Transverse colon (tissue), 3 donors: ENCODE results near the gene C5orf24.

Experiments
- POLR2A ChIP-seq: fragments of 450-650 bp; IDR thresholded peaks from one replicate; pipeline ENCODE4 v1.6.1; 2016; ENCODE audit warnings: antibody characterized with exemption, mild to moderate bottlenecking, moderate library complexity
- POLR2AphosphoS5 ChIP-seq, 3 donors: sonication (generic); formaldehyde crosslinking; IDR thresholded peaks; one replicate each; pipeline ENCODE4 v1.6.1; 2016; ENCODE audit warnings: antibody characterized with exemption in 3 of 3

DNA sequence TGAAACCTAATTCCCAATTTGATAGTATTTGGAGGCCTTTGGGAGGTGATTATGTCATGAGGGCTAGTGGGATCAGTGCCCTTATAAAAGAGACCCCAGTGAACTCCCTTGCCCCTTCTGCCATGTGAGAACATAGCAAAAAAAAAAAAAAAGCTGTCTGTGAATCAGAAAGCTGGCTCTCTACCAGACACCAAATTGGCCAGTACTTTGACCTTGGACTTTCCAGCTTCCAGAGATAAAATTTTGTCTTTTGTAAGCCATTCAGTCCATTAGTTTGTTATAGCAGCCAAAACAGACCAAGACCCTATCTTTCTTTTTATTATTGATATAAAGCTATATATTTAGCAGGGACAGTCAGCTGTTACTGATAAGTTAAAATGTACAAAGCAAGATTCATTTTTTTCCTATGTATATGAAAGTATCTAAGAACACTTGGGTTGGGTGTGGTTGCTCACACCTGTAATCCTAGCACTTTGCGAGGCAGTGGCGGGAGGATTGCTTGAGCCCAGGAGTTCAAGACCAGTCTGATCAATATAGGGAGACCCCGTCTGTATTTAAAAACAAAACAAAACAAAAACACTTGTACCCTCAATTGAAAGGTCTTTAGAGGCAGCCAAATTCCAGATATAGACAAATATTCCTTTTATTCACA, 8.1 kb upstream of the C5orf24 start:
- TF ChIP-seq POLR2AphosphoS5 (IDR thresholded peaks at IDR 0.05) (no peak), POLR2A (no peak)
